Breast epithelium (tissue), 3 donors: ENCODE data around the gene HDX.

Experiments used
- POLR2A ChIP-seq: fragments of 450-650 bp; IDR thresholded peaks from one replicate; pipeline ENCODE4 v1.6.1; 2016; ENCODE audit warnings: antibody characterized with exemption, mild to moderate bottlenecking, moderate library complexity
- POLR2AphosphoS5 ChIP-seq, 3 donors: sonication (generic); formaldehyde crosslinking; IDR thresholded peaks; one replicate each; pipeline ENCODE4 v1.6.1; 2017; ENCODE audit warnings: antibody characterized with exemption in 3 of 3
- TF ChIP-seq, protein P1 (sequence below), 3 donors: fragments of 450-650 bp; IDR thresholded peaks; one replicate each; pipeline ENCODE4 v1.5.1; 2016 to 2017; ENCODE audit warnings: antibody characterized with exemption in 3 of 3, mild to moderate bottlenecking in 3 of 3, moderate library complexity in 3 of 3

DNA sequence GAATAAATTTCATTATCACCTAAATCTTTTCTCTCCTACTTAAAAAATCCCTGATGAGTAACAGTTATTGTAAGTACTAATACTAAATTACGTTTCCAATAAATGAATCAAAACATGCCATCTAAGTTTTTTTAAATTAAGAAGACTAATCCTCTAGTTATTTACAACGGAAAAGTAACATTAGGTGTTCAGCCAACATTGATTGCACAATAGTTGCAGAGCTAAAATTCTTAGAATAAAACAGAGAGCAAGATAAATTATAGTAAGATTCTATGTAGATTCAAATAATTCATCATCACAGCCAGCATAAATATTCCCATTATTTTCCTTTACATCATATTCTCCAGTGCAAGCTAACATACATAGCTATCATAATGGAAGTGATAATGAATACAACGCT is 139.2 kb downstream of the HDX start:
- TF ChIP-seq, protein P1, sequence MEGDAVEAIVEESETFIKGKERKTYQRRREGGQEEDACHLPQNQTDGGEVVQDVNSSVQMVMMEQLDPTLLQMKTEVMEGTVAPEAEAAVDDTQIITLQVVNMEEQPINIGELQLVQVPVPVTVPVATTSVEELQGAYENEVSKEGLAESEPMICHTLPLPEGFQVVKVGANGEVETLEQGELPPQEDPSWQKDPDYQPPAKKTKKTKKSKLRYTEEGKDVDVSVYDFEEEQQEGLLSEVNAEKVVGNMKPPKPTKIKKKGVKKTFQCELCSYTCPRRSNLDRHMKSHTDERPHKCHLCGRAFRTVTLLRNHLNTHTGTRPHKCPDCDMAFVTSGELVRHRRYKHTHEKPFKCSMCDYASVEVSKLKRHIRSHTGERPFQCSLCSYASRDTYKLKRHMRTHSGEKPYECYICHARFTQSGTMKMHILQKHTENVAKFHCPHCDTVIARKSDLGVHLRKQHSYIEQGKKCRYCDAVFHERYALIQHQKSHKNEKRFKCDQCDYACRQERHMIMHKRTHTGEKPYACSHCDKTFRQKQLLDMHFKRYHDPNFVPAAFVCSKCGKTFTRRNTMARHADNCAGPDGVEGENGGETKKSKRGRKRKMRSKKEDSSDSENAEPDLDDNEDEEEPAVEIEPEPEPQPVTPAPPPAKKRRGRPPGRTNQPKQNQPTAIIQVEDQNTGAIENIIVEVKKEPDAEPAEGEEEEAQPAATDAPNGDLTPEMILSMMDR (IDR thresholded peaks at IDR 0.05), result no peak
- no peak for TF ChIP-seq POLR2AphosphoS5 (IDR thresholded peaks at IDR 0.05)
- no peak for TF ChIP-seq POLR2A
